ENCODE data around the gene SKIDA1. TPM values are rescaled to one million over a fixed set of nuclear protein-coding genes. Genes with fewer than 3 reads are reported as not detected.

The SKIDA1 gene
- total RNA-seq, 1 donor from 2014 or later = 0.44 TPM

DNA sequence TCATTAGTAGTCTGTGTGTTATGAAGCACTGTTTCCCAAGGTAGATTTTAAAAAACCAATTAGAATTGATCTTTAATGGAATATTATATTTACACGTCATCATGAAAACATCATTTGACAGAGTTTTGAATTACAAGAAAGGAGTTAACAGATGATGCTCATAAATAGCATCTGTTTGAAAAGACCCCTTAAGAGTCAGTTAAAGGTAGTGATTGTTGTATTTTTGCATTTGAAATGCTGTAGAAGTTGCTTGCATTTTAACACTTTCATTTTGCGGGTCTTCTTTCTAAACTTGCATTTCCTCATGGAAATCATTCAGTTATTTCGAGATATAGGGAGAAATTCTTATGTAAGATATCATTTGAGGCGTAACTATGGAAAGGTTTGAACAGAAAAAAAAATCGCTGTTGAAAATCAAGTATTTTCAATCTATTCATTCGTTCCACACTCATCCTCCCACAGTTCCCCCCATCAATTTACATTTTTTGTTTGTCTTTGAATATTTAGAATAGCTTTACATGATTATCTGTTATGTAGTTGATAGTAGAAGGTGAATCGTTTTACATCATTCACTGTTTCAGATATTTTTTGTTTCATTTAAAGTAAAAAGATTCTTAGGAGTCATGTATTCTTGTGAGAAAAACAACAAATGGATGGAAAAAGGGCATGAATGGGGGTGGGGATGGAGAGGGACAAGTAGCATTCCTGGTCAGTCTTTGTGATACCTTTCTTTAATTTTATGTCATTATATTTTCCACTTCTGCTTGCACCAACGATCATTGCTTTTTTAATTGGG, 3.0 kb upstream of the SKIDA1 start:
- no peak for ATAC-seq

DNA sequence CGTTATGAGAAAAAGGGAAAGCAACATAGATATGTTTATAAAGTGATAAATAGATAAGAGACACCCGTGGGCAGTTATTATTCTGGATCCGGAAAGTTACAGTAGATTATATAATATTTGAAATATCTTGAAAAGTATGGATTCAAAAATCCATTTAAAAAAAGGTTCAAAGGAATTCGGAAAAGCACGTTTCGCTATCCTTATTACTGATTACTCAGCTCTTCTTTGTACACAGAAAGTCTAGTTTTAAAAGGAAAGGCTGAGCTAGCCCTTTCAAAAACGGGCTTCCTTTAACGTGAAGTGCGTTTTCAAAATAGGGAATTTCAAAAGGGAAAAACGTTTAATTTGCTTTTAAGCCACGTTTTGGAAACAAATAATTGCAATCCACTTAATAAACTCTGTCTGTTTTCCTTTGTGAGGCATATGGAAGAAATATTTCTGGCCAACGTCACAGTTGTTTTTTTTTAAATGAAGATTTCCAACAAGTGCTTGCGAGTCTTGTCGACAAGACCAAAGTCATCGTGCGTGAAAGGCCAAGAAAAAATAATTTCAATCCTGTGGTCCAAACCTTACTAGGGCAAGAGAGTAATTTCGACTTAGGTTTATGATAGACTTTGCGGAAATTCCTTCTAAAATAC, 2.2 kb upstream of the SKIDA1 start:
- ATAC-seq = no peak

GRCh38 chr10:21526860-21527597, 1.5 kb upstream of the SKIDA1 start:
- peak; percentile 43 for ATAC-seq

DNA sequence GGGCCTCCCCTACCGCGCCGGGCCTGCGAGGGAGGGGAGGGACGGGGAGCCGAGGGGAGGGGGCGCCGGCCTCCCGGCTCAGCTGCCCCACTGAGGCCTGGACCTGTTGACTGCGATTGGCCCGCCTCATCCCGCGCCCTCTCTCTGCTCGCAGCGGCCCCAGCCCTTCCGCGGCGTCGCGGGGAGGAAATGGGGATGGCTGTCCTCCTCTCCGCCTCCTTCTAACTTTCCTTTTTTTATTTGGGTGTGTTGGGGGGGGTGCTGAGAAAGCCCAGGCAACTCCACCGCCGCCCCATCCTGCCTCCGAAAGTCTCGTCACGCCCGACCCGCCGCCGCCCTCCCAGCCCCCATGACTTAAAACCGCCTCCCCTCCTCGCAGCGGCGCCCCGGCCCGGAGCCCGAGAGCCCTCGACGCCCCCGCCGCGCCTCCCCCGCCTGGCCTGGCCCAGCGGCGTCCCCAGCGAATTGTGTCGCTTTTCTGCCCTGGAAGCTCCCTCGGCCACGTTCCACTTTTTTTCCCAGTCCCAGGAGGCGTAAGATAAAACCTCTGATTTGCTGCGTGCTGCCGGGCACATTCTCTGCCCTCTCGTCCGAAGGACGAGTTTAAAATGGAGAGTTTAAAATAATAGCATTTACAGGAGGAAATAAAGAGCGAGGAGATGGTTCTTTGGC, 842 bp upstream of the SKIDA1 start:
- ATAC-seq = peak; percentile 71

DNA sequence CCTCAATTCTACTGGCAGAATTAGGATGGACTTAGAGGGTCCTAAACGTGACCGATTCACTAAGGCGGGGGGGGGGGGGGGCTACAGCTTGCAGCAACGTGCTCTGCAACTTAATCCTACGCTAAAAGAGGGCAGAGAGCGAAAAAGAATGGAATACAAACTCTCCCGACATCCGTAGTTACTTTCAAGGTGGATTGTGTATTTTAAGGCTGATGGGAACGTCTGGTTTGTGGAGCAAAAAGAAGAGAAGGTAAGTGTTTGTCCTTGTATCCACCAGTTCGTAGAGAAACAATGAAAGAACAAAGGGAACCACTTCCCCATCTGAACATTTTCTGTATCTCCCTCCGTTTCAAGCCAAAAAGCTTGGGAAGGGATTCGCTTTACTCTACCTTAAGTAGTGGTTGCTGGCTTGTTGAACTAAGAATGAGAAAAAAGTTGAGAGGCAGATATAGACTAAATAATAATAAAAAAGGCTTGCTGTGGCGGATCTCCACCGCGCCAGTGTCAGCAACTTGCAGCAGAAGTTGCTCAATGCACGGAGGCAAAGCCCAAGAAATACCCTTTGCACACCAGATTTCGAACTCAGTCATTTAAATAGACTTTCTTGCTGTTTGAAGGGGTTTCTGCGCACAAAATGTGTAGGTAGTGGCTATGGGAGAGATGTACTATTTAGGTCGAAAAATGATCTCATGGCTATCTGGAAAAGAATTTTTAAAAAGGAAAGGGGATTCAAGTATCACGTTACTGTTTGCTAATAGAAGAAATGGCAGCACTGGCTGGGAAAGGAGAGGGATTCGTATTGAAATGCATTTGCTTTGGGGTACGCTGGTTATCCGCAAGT, 736 bp downstream of the SKIDA1 start:
- no peak for ATAC-seq

DNA sequence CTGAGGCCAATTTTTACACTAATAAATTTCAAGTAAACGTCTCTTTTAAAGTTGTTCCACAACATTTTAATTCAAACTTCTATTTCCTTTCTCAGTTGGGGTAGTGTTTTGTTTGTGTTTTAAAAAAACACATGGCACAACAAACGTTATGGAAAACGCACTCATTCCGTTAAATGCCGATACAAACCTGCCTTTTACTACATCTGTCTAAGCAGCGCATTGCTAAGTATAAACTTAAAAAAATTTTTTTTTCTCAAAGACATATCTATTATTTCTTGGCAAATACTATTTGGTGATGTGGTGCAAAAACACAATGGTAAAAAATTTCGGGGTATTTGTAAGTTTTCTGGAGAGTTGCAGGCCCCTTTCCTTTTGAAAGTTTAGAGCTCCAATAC, 1.4 kb downstream of the SKIDA1 start:
- no peak for ATAC-seq

GRCh38 chr10:21523557-21524008, 1.9 kb downstream of the SKIDA1 start:
- ATAC-seq = no peak

DNA sequence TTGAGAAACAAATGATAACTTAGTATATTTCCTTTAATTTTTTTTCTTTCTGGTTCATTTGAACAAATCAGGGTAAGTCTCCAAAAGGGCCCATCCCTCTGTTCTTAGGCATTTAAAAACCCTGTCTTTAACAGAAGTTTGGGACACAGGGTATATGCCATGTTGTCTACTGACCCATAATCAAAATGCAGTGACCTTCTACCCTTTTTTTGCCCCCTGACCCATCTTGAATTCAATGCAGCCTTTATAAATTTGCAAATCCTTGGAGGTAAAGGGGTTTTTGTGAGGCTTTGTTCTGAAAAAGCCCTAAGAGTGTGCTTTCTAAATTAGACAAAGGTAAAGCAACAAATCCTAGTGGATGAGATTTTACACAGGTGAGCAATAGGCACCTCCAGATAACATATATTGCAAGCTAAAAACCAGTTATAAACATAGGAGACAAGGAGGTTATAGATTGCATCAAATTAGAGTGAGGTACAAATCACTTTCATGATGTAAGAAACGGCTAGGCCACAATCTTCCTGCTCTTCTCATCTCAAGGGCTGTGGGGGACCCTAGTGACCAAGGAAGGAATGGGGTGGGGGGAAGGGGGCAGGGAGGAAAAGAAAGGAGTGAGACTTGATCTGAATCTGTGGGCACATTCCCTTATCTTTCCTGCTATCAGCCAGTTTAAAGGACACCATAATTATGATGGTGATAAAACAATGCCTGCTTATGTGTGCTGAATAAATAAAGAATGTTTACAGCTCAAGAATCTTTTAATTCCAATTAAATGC, 2.7 kb downstream of the SKIDA1 start:
- no peak for ATAC-seq

DNA sequence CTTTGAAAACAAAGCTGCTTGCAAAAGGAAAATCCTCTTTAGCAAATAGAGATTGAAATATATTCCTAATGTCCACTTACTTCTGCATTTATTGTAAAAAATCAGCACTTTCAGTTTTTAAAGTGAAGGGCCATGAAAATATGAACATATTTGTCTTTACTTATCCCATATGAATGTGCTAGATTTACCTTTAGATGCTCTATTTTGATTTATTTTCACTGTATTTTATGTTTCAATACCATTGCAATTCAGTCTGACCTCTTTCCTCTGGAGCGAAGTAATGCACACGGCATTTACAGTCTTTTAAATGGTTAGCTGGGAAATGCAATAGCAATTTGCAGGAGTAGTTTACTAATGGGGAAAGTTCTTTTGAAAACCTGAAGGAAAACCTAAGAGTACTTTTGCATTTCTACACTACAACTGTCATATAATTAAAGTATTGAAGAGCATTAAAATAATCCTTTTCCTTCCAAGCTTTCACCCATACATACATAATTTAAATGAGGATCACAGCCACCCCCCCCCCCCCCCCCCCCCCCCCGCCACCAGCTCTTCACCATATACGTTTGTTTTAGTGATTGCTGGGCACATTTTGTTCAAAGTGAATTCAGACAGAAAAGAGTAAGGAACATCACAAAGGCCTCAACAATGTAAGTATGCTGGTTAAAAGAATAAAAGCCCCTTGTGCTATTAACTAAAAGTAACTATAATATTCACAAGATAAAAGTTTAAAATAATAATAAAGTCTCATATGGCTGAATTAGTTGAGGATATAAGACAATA, 3.5 kb downstream of the SKIDA1 start:
- ATAC-seq = no peak

DNA sequence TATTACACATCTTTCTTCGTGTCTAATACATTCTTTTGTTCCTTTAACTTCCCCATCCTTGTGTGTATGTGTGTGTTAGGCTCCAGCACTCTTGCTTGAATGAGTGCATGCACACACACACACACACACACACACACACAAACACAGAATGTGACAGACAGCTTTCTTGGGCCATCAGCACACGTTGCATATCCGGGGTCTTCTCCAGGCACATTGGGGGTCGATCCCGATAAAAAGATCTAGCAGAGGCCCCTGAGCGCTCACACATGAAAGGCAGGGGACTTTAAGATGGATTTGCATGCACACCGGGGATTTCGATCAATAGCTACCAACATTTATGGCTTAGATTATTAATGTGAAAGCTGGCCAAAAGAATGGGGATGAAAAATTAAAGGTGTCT, 4.5 kb downstream of the SKIDA1 start:
- no peak for ATAC-seq

DNA sequence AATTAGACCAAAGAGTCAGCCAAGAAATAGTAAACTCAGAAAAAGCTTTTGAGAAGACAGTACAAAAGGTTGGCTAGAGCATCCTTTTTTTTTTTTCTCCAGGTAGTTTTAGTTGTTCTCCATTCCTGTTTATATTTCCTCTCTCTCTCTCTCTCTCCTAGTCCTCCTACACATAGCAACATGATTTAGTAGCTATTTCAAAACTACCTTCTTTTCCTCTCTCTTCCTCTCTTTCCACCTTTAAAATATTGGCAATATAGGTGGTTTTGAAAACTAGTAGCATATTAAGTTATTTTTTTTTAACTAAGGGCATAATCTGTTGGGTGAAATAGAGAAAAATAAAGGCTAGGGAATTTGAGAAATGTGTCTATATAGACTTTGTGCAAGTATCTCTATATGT, 5.0 kb downstream of the SKIDA1 start:
- ATAC-seq = no peak

- peak; percentile 36 for ATAC-seq
Measured at GRCh38 chr10:21519941-21520436, 5.5 kb downstream of the SKIDA1 start.

DNA sequence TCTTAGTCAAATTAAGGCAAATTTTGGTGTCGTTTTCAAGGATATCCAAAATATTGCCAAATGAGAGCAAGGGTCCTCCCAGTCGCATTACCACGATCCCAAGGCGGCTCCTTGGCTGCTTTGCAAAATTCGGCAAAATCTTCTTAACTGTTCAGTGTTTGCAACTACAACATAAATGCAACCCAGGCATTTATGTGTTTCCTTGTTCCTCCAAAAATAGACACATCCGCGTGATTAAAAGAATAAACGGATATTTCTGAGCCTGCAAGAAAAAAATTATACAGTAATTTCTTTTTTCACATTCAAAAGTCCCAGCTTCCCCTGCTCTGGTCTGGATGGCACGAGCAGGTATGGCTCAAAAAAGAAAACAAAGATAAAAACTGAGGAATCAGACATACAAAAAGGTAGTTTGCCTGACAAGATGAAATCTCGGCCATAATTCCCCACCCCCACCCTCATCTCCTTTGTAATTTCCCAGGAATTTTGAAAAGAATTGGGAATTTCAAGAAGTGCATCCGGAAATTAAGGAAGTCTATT, 6.0 kb downstream of the SKIDA1 start:
- no peak for ATAC-seq

DNA sequence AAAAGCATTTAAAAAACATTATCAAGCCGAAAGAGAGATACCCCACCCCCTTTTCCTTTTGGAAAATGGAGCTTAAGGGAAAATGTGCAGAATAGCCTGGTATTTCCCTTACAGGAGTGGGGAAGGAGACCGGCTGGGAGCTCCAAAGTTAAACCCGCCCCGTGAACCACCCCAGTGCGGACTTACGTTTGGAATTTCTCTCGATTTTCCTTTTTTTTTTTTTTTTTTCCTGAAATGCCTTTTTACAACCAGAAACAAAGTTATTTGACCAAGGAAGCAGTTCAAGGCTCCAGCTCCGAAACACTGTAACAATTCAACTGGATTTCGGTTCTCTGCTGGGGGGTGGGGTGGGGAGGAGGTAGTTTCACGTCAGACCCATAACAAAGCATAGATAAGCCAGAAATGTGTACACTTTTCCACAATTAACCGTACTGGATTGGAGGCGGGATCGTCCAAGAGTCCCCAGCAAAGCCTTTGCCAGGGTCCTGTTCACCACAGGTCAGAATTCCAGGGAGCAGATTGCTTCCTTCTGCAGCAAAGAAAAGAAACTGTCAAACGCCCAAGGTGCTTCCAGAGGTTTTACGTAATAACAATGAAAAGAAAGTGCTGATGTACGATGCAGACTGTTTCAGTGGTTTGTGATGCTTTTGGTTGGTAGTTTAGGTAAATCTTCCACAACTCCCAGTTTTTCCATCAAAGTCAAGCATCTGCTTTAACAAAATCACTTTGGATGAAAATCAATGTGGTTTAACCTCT, 6.7 kb downstream of the SKIDA1 start:
- no peak for ATAC-seq

DNA sequence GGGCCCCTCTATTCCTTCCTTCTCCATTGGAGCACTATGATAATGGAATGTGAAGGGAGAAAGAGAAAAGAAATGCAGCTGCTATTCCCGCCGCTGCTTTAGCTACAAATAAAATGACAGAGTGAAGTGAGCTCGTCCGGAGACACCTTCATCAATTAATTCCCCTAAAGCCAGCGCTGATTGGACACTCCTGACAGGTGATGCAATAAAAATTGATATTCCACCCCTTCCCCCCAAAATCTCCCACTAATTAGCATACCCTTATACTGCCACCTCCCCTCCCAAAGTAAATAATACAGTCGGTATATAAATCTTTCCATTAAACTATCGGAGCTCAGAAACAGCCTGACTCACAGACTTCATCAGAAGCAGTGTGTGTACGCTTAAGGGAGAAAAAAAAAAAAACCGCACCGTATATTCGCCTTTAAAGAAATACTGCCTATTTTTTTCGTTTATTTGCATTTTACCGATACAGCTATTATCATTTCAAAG, 7.3 kb downstream of the SKIDA1 start:
- peak; percentile 43 for ATAC-seq

DNA sequence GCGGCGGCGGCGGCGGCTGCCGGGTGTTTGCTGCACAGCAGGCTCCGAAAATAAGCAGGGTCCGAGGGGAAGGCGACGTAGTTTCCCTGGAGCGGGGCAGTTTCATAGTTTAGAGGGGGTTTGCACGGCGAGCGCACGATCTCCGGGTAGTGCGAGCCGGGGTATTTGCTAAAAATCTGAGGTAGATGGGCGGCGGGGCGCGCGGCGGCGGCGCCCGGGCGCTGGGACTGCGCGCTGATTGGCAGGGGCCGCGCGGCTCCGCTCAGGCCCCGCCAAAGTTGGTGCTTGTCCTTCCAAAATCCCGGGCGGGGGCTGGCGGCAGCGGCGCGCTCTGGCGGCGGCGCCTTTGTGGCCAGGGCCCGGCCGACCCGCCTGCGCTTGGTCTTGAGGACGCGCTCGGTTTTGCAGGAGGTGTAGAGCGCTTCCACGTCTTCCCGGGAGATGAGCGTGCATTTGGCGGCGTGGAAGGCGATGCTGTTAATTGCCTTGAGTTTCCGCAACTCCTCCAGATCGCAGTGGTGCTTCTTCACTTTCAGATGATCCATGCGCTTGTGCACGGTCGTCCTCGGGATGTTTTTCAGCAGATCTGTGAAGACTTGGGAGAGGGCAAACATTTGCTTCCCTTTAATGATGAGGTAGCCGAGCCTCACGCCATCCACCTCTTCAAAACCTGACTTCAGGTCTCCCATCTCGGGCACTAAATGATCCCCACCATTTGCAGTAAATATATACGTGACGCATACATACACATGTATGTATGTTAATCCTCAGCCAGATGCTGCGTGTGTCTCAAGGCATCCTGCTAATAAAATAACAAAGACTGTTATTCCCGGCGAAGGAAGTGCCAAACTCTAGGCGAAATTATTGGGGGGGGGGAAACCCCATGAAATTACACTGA, 8.1 kb downstream of the SKIDA1 start:
- ATAC-seq = peak; percentile 53

DNA sequence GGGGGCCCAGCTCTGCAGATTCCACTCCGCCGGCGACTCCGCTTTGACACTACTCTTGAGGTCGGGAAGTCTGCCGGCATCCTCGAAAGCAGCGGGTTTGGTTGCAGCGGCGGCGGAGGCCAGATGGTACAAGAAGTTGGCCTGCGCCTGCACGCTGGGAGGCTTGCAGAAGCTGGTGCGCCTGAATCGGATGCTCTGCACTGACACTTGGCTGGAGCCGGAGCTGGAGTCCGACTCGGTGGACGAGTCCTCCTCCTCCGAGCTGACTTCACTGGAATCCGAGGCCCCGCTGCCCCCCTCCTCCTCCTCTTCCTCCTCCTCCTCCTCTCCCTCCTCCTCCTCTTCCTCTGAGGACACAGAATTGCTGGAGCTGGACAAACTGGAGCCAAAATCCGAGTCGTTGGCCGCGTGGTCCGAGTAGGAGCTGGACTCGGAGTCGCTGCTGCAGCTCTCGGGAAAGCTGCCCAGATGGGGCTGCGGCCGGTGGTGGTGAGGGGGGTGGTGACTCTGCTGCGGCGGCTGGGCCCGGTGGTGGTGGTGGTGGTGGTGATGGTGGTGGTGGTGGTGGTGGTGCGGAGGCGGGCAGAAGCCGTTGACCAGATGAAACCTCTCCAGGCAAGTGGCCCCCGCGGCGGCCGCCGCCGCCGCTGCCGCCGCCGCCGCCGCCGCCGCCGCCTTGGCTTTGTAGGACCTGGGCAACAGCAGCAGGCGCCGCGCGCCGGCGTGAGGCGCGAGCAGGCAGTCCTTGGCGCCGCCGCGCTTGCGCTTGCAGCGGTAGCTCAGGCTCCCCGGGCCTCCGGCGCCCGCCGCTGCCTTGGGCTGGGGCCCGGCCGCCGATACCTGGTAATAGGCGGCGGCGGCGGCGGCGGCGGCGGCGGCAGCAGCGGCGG, 9.0 kb downstream of the SKIDA1 start:
- peak; percentile 64 for ATAC-seq

All from esophagus mucosa (tissue), 1 donor.